ENCODE data around the gene IDS. TPM values are rescaled to one million over a fixed set of nuclear protein-coding genes. Genes with fewer than 3 reads are reported as not detected.
"Not testable (repeated sequence)": the region's sequence is repeated elsewhere in the genome, so short reads cannot be mapped to it uniquely, and the experiment has no call there.

IDS gene
- total RNA-seq, 2 experiments from 2014 or later, result 52.6 to 55.7 TPM

DNA sequence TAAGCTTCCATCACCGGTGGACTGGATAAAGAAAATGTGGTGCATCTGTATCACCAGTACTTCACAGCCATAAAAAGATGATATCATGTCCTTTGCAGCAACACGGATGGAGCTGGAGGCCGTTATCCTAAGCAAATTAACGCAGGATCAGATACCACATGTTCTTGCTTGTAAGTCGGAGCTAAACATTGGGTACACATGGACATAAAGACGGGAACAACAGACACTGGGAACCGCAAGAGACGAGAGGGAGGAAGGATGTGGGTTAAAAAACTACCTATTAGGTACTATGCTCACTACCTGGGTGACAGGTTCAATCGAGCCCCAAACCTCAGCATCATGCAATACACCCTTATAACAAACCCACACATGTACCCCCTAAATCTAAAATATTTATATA is 16.3 kb upstream of the IDS start:
- DNase-seq, result peak; percentile 13
- H3K27ac Mint-ChIP-seq, result peak overlapping the region; percentile 62
- peaks cover 2% of the 10 kb centered on the region for H3K27me3 Mint-ChIP-seq
- POLR2A ChIA-PET, result no interaction called here
- H3K9me3 Mint-ChIP-seq, result peaks cover 2% of the 10 kb centered on the region
- peak overlapping the region; percentile 18 for H3K4me3 Mint-ChIP-seq
- peaks cover 5% of the 10 kb centered on the region for H3K36me3 Mint-ChIP-seq (ENCODE audit: low read depth)
- CTCF ChIA-PET, result interaction anchor here (0.9 to 3.0 kb wide), 3 partner anchors 8 to 14 kb away, joined by 3 to 19 read pairs (median 4); no protein-coding TSS in a partner anchor
- H3K4me1 Mint-ChIP-seq, result peaks cover 65% of the 10 kb centered on the region

DNA sequence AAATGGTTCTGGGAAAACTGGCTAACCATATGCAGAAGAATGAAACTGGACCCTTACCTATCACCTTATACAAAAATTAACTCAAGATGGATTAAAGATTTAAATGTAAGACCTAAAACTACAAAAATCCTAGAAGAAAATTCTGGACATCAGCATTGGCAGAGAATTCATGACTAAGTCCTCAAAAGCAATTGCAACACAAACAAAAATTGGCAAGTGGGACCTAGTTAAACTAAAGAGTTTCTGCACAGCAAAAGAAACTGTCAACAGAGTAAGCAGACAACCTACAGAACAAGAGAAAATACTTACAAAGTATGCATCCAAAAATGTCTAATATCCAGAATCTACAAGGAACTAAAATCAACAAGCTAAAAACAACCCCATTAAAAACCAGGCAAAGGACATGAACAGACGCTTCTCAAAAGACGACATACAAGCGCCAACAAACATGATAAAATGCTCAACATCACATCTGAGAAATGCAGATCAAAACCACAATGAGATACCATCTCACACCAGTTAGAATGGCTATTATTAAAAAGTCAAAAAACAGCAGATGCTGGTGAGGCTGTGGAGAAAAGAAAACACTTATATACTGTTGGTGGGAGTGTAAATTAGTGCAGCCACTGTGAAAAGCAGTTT is 15.7 kb upstream of the IDS start:
- POLR2A ChIA-PET; H3K9me3 Mint-ChIP-seq; H3K27me3 Mint-ChIP-seq; DNase-seq; H3K4me3 Mint-ChIP-seq; H3K36me3 Mint-ChIP-seq (ENCODE audit: low read depth); H3K27ac Mint-ChIP-seq: not testable (repeated sequence)
- CTCF ChIA-PET, result interaction anchor here (0.6 to 1.0 kb wide), 4 partner anchors 7 to 311 kb away, joined by 3 to 5 read pairs (median 4); no protein-coding TSS in a partner anchor
- peaks cover 64% of the 10 kb centered on the region for H3K4me1 Mint-ChIP-seq

DNA sequence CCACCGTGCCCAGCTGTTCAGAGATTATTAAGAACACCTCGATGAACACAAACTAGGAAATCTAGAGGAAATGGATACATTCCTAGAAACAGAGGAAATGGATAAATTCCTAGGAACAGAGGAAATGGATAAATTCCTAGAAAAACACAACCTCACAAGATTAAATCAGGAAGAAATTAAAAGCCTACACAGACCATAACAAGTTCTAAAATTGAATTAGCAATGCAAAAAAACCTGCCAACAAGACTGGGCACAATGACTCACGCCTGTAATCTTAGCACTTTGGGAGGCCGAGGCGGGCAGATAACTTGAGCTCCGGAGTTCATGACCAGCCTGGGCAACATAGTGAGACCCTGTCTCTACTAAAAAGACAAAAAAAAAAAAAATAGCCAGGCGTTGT is 13.1 kb upstream of the IDS start:
- H3K9me3 Mint-ChIP-seq, result peaks cover 2% of the 10 kb centered on the region
- no peak for DNase-seq
- no peak overlapping the region for H3K4me3 Mint-ChIP-seq
- ChIA-PET POLR2A (no interaction called here), CTCF (interaction anchor here (2.1 kb wide), 1 partner anchor 13 kb away, joined by 7 read pairs; the partner anchor contains the start of gene IDS)
- H3K27me3 Mint-ChIP-seq, result peaks cover 2% of the 10 kb centered on the region
- no peak overlapping the region for H3K27ac Mint-ChIP-seq
- peaks cover 81% of the 10 kb centered on the region for H3K4me1 Mint-ChIP-seq
- H3K36me3 Mint-ChIP-seq (ENCODE audit: low read depth), result peaks cover 5% of the 10 kb centered on the region

DNA sequence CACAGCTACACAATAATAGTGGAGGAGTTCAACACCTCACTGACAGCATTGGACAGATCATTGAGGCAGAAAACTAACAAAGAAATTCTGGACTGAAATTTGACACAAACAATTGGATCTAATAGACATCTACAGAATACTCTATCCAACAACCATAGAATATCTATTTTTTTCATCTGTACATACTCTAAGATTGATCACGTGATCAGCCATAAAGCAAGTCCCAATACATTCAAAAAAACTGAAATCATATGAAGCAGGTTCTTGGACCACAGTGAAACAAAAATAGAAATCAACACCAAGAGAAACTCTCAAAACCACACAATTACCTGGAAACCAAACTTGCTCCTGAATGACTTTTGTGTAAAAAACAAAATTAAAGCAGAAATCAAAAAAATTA is 12.2 kb upstream of the IDS start:
- H3K4me1 Mint-ChIP-seq, result peaks cover 78% of the 10 kb centered on the region
- CTCF ChIA-PET, result interaction anchor here (2.1 kb wide), 1 partner anchor 13 kb away, joined by 7 read pairs; the partner anchor contains the start of gene IDS
- peaks cover 2% of the 10 kb centered on the region for H3K27me3 Mint-ChIP-seq
- peaks cover 5% of the 10 kb centered on the region for H3K36me3 Mint-ChIP-seq (ENCODE audit: low read depth)
- POLR2A ChIA-PET, result no interaction called here
- peaks cover 2% of the 10 kb centered on the region for H3K9me3 Mint-ChIP-seq
- no peak overlapping the region for H3K27ac Mint-ChIP-seq
- no peak for DNase-seq
- no peak overlapping the region for H3K4me3 Mint-ChIP-seq

DNA sequence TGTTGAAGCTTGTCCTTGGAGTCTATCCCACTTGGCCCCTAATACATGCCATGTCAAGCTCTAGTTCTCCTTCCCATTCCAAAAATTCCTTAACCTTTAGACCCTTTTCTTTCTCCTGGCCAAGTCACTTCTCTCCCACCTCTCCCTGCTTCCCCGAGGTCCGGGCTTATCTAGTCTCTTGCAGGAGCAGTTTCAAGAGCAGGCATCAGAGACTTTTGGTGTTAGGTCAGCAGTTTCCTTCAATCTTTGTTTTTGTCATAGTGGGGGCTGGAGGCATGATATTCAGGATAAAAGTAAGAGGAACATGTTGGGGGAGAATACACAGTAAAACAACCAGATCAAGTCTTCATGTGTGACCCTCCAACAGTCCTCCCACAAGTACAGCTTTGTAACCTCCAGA is 11.5 kb upstream of the IDS start:
- peaks cover 2% of the 10 kb centered on the region for H3K9me3 Mint-ChIP-seq
- ChIA-PET CTCF (interaction anchor here (2.1 kb wide), 1 partner anchor 12 kb away, joined by 7 read pairs; the partner anchor contains the start of gene IDS), POLR2A (no interaction called here)
- peaks cover 5% of the 10 kb centered on the region for H3K36me3 Mint-ChIP-seq (ENCODE audit: low read depth)
- H3K27ac Mint-ChIP-seq, result no peak overlapping the region
- no peak for DNase-seq
- H3K4me1 Mint-ChIP-seq, result peaks cover 75% of the 10 kb centered on the region
- no peak overlapping the region for H3K4me3 Mint-ChIP-seq
- peaks cover 2% of the 10 kb centered on the region for H3K27me3 Mint-ChIP-seq

DNA sequence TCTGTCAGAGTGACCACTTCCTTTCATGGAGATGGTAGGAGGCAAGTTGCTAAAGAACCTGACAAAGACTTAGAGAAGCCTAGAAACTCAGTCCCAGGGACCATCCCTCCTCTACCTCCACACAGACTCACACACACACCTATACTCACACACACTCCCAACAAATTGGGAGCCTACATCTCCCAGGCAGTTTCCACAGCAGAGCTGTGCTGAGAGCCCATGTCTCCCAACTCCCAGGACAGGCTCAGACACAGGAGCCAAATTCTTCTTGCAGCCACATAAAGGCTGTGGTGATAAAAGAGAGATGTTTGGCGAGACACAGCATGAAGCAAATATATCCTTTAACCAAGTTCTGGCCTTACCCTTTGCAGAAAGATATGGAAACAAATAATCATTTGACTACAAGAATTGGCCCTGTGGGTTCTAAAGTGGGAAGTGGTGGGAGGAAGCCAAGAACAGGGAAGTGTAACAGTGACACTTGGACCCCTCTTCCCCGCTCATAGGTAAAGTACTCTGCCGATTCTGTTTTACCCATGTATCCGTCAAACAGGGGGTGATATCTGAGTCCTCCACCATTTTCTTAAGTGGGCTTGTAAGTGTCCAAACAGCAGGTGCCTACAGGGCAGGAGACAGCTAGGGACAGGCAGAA is 11.0 kb upstream of the IDS start:
- Mint-ChIP-seq H3K4me1 (peaks cover 70% of the 10 kb centered on the region), H3K4me3 (no peak overlapping the region), H3K27ac (no peak overlapping the region), H3K27me3 (peaks cover 2% of the 10 kb centered on the region), H3K36me3 (ENCODE audit: low read depth) (peaks cover 5% of the 10 kb centered on the region), H3K9me3 (peaks cover 2% of the 10 kb centered on the region)
- DNase-seq, result no peak
- POLR2A ChIA-PET, result no interaction called here
- CTCF ChIA-PET, result interaction anchor here (0.7 to 2.1 kb wide), 2 partner anchors 11 to 940 kb away, joined by 3 to 7 read pairs; partner anchors contain the start of gene IDS

DNA sequence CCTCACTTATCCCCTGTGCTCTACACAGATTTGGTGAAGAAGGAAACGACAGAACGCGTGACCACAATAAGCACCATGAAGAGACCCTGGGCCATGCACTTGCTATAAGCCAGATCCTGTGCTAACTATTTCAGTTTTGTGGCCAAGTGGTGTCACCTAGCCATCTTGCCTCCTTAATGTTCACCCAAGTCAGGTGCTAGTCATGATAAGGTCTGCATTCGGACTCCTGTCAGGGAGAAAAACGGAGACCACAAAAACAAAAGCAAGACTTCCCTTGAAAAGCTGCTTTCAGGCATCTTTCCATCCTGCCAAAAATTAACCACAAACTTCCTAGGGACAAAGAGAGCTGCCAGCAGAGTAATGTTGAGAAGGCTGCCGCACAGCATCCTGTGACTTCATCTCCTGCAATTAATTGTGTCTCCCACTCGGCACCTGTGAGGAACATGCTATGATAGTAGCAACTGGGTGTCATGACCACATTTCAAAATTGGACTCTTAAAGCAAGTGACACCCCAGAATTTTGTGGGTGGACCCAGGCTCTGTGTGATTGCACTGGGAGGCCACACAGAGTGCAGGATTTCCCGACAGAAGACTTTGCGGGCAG is 8.8 kb upstream of the IDS start:
- Mint-ChIP-seq H3K9me3 (peaks cover 2% of the 10 kb centered on the region), H3K36me3 (ENCODE audit: low read depth) (peaks cover 3% of the 10 kb centered on the region), H3K27ac (peak overlapping the region; percentile 57), H3K4me3 (no peak overlapping the region), H3K27me3 (peaks cover 6% of the 10 kb centered on the region), H3K4me1 (peaks cover 63% of the 10 kb centered on the region)
- ChIA-PET POLR2A (interaction anchor here (0.9 kb wide), 1 partner anchor 9 kb away, joined by 3 read pairs; no protein-coding TSS in a partner anchor), CTCF (interaction anchor here (1.0 to 2.0 kb wide), 2 partner anchors 8 to 11 kb away, joined by 3 to 6 read pairs; no protein-coding TSS in a partner anchor)
- DNase-seq, result no peak

DNA sequence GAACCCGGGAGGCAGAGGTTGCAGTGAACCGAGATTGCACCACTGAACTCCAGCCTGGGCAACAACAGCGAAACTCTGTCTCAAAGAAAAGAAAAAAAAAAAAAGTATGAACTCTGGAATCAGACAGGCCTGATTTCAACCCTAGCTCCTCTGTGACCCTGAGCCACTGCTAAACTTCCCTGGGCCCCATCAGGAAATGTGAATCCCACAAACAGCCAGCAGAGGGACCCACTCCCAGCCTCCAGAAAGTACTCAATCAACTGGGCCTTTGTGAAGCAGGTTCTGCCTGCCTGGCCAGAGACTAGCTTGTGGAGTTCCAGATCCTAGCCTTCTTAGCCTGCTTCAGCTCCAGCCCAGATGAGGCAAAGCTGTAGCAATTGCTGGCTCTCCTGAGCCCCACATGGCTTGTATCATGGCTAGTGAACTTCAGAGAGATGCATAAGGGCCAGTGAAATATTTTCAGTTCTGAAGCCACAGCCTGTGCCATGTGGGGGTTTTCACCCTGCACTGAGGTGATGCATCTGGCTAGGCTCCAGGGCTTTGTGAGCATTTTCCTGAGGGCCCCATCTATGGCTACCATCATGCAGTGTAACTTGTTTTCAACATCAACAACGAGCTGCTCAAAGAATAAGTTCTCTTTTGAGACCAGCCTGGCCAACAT is 7.2 kb upstream of the IDS start:
- H3K4me3 Mint-ChIP-seq, result no peak overlapping the region
- DNase-seq, result peak; percentile 59
- ChIA-PET POLR2A (no interaction called here), CTCF (interaction anchor here (0.6 to 2.0 kb wide), 8 partner anchors 8 to 28 kb away, joined by 3 to 19 read pairs (median 4); no protein-coding TSS in a partner anchor)
- H3K36me3 Mint-ChIP-seq (ENCODE audit: low read depth), result peaks cover 3% of the 10 kb centered on the region
- peaks cover 6% of the 10 kb centered on the region for H3K27me3 Mint-ChIP-seq
- H3K4me1 Mint-ChIP-seq, result peaks cover 54% of the 10 kb centered on the region
- H3K9me3 Mint-ChIP-seq, result peaks cover 2% of the 10 kb centered on the region
- H3K27ac Mint-ChIP-seq, result peak overlapping the region; percentile 54

DNA sequence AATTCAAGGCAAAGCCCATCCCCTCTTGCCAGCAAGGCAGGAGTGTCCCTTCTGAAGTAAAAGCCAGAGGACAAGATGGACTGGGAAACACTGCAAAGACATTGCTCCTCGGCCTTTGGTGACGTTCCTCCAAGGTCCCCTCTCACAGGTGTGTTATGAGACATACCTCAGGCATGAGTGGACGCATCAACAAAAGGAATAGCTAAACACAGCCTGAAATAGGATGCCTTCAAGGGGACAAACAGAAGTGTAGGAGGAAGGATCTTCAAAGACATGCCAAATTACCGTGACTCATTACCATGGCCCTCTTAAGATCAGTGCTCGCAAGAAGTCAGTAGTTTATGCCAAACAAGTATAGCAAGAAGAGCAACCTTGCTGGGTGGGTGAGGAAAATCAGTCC is 6.0 kb upstream of the IDS start:
- peaks cover 4% of the 10 kb centered on the region for H3K27me3 Mint-ChIP-seq
- no peaks in the 10 kb centered on the region for H3K9me3 Mint-ChIP-seq
- no peak for DNase-seq
- CTCF ChIA-PET, result interaction anchor here (0.9 to 1.8 kb wide), 3 partner anchors 12 to 29 kb away, joined by 4 to 19 read pairs (median 6); no protein-coding TSS in a partner anchor
- peaks cover 43% of the 10 kb centered on the region for H3K4me1 Mint-ChIP-seq
- H3K36me3 Mint-ChIP-seq (ENCODE audit: low read depth), result no peaks in the 10 kb centered on the region
- POLR2A ChIA-PET, result no interaction called here
- no peak overlapping the region for H3K27ac Mint-ChIP-seq
- no peak overlapping the region for H3K4me3 Mint-ChIP-seq

DNA sequence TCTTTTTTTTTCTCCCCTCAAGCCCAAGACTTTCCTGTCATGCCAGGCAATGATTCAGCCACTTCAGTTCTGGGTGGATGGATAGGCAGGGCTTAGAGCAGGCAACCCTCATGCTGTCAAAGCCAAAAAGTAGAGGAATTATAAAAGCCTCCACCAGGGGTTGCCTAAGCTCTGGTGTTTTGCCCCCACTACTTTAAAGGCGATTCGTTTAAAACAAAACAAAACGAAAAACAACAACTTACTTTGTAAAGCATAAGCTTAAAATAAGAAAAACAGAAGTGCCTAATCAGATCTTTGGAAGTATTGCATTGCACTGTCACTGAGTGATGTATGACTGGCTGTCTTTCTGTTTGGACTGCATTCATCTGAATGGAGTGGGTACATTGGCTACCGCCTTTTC is 5.3 kb upstream of the IDS start:
- CTCF ChIA-PET, result no interaction called here
- POLR2A ChIA-PET, result no interaction called here
- H3K27ac Mint-ChIP-seq, result no peak overlapping the region
- peaks cover 4% of the 10 kb centered on the region for H3K27me3 Mint-ChIP-seq
- no peak overlapping the region for H3K4me3 Mint-ChIP-seq
- H3K9me3 Mint-ChIP-seq, result no peaks in the 10 kb centered on the region
- no peak for DNase-seq
- peaks cover 43% of the 10 kb centered on the region for H3K4me1 Mint-ChIP-seq
- H3K36me3 Mint-ChIP-seq (ENCODE audit: low read depth), result no peaks in the 10 kb centered on the region

DNA sequence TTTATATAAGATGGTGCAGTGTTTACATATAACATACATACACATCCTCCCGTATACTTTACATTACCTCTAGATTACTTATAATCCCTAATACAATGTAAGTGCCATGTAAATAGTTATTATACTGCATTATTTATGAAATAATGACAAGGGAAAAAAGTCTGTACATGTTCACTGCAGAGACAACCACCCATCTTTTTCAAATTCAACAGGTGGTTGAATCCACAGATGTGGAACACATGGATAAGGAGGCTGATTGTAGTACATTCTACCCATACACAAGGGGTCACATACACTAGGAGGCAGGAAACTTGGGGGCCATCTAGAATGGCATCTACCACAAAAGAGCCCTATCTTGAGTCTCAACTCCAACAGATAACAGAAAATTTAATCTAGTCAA is 3.4 kb upstream of the IDS start:
- H3K27ac Mint-ChIP-seq, result no peak overlapping the region
- H3K4me3 Mint-ChIP-seq, result no peak overlapping the region

DNA sequence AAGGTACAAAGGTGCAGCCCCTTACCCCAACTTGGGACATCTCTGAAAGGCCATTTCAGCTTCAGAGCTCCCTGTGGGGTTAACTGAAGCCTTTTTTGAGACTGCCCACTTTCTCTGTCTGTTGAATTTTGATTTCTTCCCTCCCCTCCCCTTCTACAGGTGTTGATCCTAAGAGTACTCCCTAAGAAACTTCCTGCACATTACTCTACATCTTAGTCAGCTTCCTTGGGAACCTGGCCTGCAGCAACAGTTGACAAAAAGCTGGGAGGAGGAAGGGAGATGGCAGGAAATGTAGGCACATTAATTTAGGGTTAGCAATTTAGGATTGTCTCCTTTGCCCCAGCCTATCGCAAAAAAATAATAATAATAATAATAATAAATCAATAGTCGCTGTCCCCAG is 1.2 kb upstream of the IDS start:
- H3K27me3 Mint-ChIP-seq, result peaks cover 4% of the 10 kb centered on the region
- ChIA-PET CTCF (interaction anchor here (1.4 kb wide), 1 partner anchor 15 kb away, joined by 4 read pairs; no protein-coding TSS in a partner anchor), POLR2A (no interaction called here)
- peaks cover 42% of the 10 kb centered on the region for H3K4me1 Mint-ChIP-seq
- peak overlapping the region; percentile 86 for H3K27ac Mint-ChIP-seq
- no peak for DNase-seq
- H3K9me3 Mint-ChIP-seq, result no peaks in the 10 kb centered on the region
- H3K4me3 Mint-ChIP-seq, result no peak overlapping the region
- H3K36me3 Mint-ChIP-seq (ENCODE audit: low read depth), result no peaks in the 10 kb centered on the region

More for the DNA sequence above, 3.4 kb upstream of the IDS start:
- ChIA-PET POLR2A (no interaction called here), CTCF (no interaction called here)
- no peaks in the 10 kb centered on the region for H3K9me3 Mint-ChIP-seq
- peaks cover 4% of the 10 kb centered on the region for H3K27me3 Mint-ChIP-seq
- peaks cover 34% of the 10 kb centered on the region for H3K4me1 Mint-ChIP-seq
- no peak for DNase-seq
- no peaks in the 10 kb centered on the region for H3K36me3 Mint-ChIP-seq (ENCODE audit: low read depth)

Measured in activated CD4-positive, alpha-beta T cell treated with anti-CD3 and anti-CD28 coated beads, Interleukin-2, amount 10 ng/mL, durations not matched to agents 7 days and 5 days (primary cell).